OCI-LY1 (cell line): Measurements from ENCODE around the gene OR5AR1.
A peak's percentile ranks its signal among the peaks of the same experiment; 100 is the strongest.

Experiments used
- H2AFZ ChIP-seq: fragments of 200-600 bp; sonication (generic), shearing (Covaris generic); 2 replicates; pipeline ENCODE4 v1.6.0; 2014; ENCODE audit warnings: antibody characterized with exemption, mild to moderate bottlenecking, low read length
- H3F3A ChIP-seq: fragments of 200-600 bp; sonication (generic), shearing (Covaris generic); 2 replicates; pipeline ENCODE4 v1.6.0; 2014; ENCODE audit warnings: mild to moderate bottlenecking, antibody characterized with exemption, low read length, moderate library complexity; ENCODE audit not compliant: insufficient read depth
- H3K27ac ChIP-seq: fragments of 200-600 bp; sonication (generic); 2 replicates; pipeline ENCODE4 v1.5.1; 2014; ENCODE audit warnings: low read length, mixed run types, mild to moderate bottlenecking, low read depth; ENCODE audit not compliant: poor library complexity, severe bottlenecking
- H3K27me3 ChIP-seq: fragments of 200-600 bp; sonication (generic); 2 replicates; pipeline ENCODE4 v1.6.0; 2014; ENCODE audit warnings: antibody characterized with exemption, mild to moderate bottlenecking, low read length, moderate library complexity; ENCODE audit not compliant: insufficient read depth
- H3K36me3 ChIP-seq: fragments of 200-600 bp; sonication (generic); 2 replicates; pipeline ENCODE4 v1.6.1; 2014; ENCODE audit warnings: mild to moderate bottlenecking, antibody characterized with exemption, low read length, moderate library complexity, mixed read lengths; ENCODE audit not compliant: insufficient read depth
- H3K4me1 ChIP-seq: fragments of 200-600 bp; sonication (generic); 2 replicates; pipeline ENCODE4 v1.5.1; 2014; ENCODE audit warnings: mild to moderate bottlenecking, low read length, moderate library complexity; ENCODE audit not compliant: insufficient read depth, severe bottlenecking
- H3K4me2 ChIP-seq: fragments of 200-600 bp; sonication (generic), shearing (Covaris generic); 2 replicates; pipeline ENCODE4 v1.6.1; 2014; ENCODE audit warnings: low read length
- H3K4me3 ChIP-seq: fragments of 200-600 bp; sonication (generic); 2 replicates; pipeline ENCODE4 v1.5.1; 2014; ENCODE audit warnings: low read length, low read depth, mild to moderate bottlenecking, mixed read lengths; ENCODE audit not compliant: poor library complexity, severe bottlenecking
- H3K79me2 ChIP-seq: fragments of 200-600 bp; shearing (Covaris generic); 2 replicates; pipeline ENCODE4 v1.6.1; 2016; ENCODE audit warnings: mixed run types, low read length, mixed read lengths; ENCODE audit not compliant: insufficient read depth
- H3K9ac ChIP-seq: fragments of 200-600 bp; sonication (generic), shearing (Covaris generic); 2 replicates; pipeline ENCODE4 v1.6.1; 2014; ENCODE audit warnings: mild to moderate bottlenecking, low read length, mixed read lengths
- H3K9me2 ChIP-seq: fragments of 200-600 bp; sonication (generic), shearing (Covaris generic); 2 replicates; pipeline ENCODE4 v1.6.1; 2014; ENCODE audit warnings: low read depth, mild to moderate bottlenecking, low read length, mixed read lengths
- H3K9me3 ChIP-seq: fragments of 200-600 bp; shearing (Covaris generic); 2 replicates; pipeline ENCODE4 v1.6.1; 2014; ENCODE audit warnings: low read length, mixed read lengths
- H4K20me1 ChIP-seq: fragments of 200-600 bp; sonication (generic), shearing (Covaris generic); 2 replicates; pipeline ENCODE4 v1.6.0; 2016; ENCODE audit warnings: mild to moderate bottlenecking, low read length; ENCODE audit not compliant: insufficient read depth
- EZH2 ChIP-seq: fragments of 200-600 bp; sonication (generic), shearing (Covaris generic); IDR thresholded peaks from 2 replicates; pipeline ENCODE4 v1.8.0; 2017; ENCODE audit warnings: borderline replicate concordance, mixed run types, mild to moderate bottlenecking, antibody characterized with exemption, low read length, moderate library complexity, mixed read lengths
- TF ChIP-seq, protein P1 (sequence below): fragments of 200-600 bp; sonication (generic), shearing (Covaris generic); IDR thresholded peaks from 2 replicates; pipeline ENCODE4 v1.5.1; 2017; ENCODE audit warnings: mild to moderate bottlenecking, antibody characterized with exemption, low read length, moderate library complexity, mixed read lengths

OR5AR1 gene

DNA sequence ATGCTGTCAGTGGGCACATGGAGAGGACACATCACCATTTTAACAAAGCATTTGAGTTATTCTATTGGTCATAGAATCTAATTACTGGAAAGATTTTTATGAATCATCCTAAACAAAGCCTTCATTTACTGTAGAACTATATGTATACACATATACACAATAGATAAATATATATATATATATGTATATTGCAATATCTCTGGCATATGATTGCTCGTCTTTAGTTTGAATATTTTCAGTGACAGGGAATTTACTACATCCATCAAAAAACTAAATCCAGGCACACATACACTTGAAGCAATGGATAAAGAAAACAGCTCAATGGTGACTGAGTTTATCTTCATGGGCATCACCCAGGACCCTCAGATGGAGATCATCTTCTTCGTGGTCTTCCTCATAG is at the start of gene OR5AR1:
Gene OR5AR1, plus strand, starts transcription at position 301 of the 400 bp plus-strand sequence. Its CDS starts 0 bp downstream, at position 301.
- Histone ChIP-seq H4K20me1 (no peaks in the 10 kb centered on the region), H3K36me3 (no peaks in the 10 kb centered on the region), H3K4me3 (no peak within 1 kb of the TSS), H3K27me3 (no peaks in the 10 kb centered on the region), H2AFZ (no peak within 1 kb of the TSS), H3F3A (no peaks in the 10 kb centered on the region), H3K9ac (no peak within 1 kb of the TSS), H3K79me2 (no peaks in the 10 kb centered on the region), H3K4me1 (no peaks in the 10 kb centered on the region), H3K9me2 (no peaks in the 10 kb centered on the region), H3K9me3 (no peaks in the 10 kb centered on the region), H3K4me2 (no peak within 1 kb of the TSS), H3K27ac (no peak within 1 kb of the TSS)
- TF ChIP-seq, protein P1, sequence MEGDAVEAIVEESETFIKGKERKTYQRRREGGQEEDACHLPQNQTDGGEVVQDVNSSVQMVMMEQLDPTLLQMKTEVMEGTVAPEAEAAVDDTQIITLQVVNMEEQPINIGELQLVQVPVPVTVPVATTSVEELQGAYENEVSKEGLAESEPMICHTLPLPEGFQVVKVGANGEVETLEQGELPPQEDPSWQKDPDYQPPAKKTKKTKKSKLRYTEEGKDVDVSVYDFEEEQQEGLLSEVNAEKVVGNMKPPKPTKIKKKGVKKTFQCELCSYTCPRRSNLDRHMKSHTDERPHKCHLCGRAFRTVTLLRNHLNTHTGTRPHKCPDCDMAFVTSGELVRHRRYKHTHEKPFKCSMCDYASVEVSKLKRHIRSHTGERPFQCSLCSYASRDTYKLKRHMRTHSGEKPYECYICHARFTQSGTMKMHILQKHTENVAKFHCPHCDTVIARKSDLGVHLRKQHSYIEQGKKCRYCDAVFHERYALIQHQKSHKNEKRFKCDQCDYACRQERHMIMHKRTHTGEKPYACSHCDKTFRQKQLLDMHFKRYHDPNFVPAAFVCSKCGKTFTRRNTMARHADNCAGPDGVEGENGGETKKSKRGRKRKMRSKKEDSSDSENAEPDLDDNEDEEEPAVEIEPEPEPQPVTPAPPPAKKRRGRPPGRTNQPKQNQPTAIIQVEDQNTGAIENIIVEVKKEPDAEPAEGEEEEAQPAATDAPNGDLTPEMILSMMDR, result no peak
- TF ChIP-seq EZH2, result no peak

DNA sequence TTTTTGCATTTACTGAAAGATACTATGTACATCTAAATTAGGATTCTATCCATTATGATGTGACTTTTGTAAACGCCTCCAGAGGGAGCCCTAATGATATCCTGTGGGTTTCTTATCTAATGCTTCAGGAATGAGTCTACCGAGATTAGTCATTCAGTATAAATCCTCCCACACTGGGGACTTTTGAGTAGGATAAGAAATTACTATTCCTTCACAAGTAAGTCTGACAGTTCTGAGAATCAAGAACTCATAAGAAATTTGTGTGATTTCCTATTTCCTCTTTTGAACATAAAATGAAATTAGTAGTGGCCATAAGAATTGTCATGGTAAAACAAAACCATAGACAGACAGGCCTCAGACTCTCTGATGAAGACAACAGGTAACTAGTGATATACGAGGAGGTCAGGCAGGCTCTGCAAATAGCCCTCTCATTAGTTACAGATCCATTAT is 38.8 kb upstream of the OR5AR1 start:
- Histone ChIP-seq H3K27me3 (no peaks in the 10 kb centered on the region), H3K9me3 (no peaks in the 10 kb centered on the region), H3K9ac (no peak overlapping the region), H3K4me1 (no peaks in the 10 kb centered on the region), H3K79me2 (no peaks in the 10 kb centered on the region), H3K4me2 (no peak overlapping the region), H4K20me1 (no peaks in the 10 kb centered on the region), H3K36me3 (no peaks in the 10 kb centered on the region), H3K4me3 (no peak overlapping the region), H3F3A (no peaks in the 10 kb centered on the region), H3K9me2 (no peaks in the 10 kb centered on the region), H2AFZ (no peak overlapping the region), H3K27ac (no peak overlapping the region)
- TF ChIP-seq EZH2, result no peak
- TF ChIP-seq, protein P1, result peak; percentile 52

DNA sequence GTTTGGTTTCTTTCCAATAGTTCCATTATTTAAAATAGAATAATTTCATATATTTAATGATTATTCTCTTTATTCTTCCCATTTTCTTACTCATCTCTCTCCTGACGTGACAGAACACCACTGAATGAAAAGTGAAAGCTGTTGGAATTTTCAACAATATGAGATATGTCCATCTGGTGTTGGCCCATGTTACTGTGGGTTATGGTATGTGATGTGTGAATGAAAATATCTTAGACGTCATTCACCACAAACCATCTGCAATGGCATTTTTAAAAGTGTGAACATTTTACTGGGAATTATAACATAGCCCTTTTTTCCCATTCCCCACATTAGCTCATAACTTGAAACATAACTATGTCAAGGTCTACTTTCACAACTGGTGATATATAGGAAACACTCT is 37.5 kb upstream of the OR5AR1 start:
- H3K4me3 ChIP-seq, result no peak overlapping the region
- no peak overlapping the region for H3K4me2 ChIP-seq
- H4K20me1 ChIP-seq, result no peaks in the 10 kb centered on the region
- no peaks in the 10 kb centered on the region for H3K27me3 ChIP-seq
- no peaks in the 10 kb centered on the region for H3F3A ChIP-seq
- no peaks in the 10 kb centered on the region for H3K36me3 ChIP-seq
- no peaks in the 10 kb centered on the region for H3K9me2 ChIP-seq
- H3K9ac ChIP-seq, result no peak overlapping the region
- TF ChIP-seq, protein P1, result no peak
- H3K79me2 ChIP-seq, result no peaks in the 10 kb centered on the region
- H2AFZ ChIP-seq, result no peak overlapping the region
- H3K4me1 ChIP-seq, result no peaks in the 10 kb centered on the region
- no peaks in the 10 kb centered on the region for H3K9me3 ChIP-seq
- H3K27ac ChIP-seq, result no peak overlapping the region
